Peyer's patch (tissue), 4 donors: ENCODE data around the gene CERT1.

Experiments
- CTCF ChIP-seq, 6 experiments: fragments of 450-650 bp in 4 of 6; fragments of 200-600 bp in 2 of 6; sonication (generic) in 1 of 6; IDR thresholded peaks; one replicate each; pipeline ENCODE4 v1.5.1; 2017 to 2019; ENCODE audit warnings: antibody characterized with exemption in 6 of 6, mild to moderate bottlenecking in 3 of 6, moderate library complexity in 1 of 6
- POLR2A ChIP-seq, 2 donors: fragments of 450-650 bp; IDR thresholded peaks; one replicate each; pipeline ENCODE4 v1.5.1; 2017; ENCODE audit warnings: antibody characterized with exemption in 2 of 2, mild to moderate bottlenecking in 2 of 2, moderate library complexity in 2 of 2

- no peak for TF ChIP-seq POLR2A (IDR thresholded peaks at IDR 0.05)
- TF ChIP-seq CTCF (IDR thresholded peaks at IDR 0.05), result no peak
Observed at GRCh38 chr5:75374394-75374814, 137.0 kb downstream of the CERT1 start.
